Lower lobe of right lung (tissue), 2 donors: ENCODE data around the gene MYCBPAP. TPM values are rescaled to one million over a fixed set of nuclear protein-coding genes. Genes with fewer than 3 reads are reported as not detected.

ENCODE experiments used
- ATAC-seq, 2 donors: fragments of 200-7000 bp; cut with Tn5 transposase; one replicate each; pipeline ENCODE4 v1.9.1; 2020 to 2022; ENCODE audit warnings: mild to moderate bottlenecking in 2 of 2, moderate library complexity in 2 of 2
- DNase-seq: peaks from one replicate; pipeline ENCODE4 v3.0.0-alpha.2; 2020
- H3K27ac ChIP-seq: fragments of 200-600 bp; one replicate; pipeline ENCODE4 v1.8.0; 2022
- H3K27me3 ChIP-seq: fragments of 200-600 bp; one replicate; pipeline ENCODE4 v1.8.0; 2022; ENCODE audit warnings: low read depth
- H3K36me3 ChIP-seq: fragments of 200-600 bp; one replicate; pipeline ENCODE4 v1.8.0; 2022; ENCODE audit warnings: mild to moderate bottlenecking
- H3K4me1 ChIP-seq: fragments of 200-600 bp; one replicate; pipeline ENCODE4 v1.8.0; 2022
- H3K4me3 ChIP-seq: fragments of 200-600 bp; one replicate; pipeline ENCODE4 v1.8.0; 2022; ENCODE audit warnings: mild to moderate bottlenecking
- H3K9me3 ChIP-seq: fragments of 200-600 bp; one replicate; pipeline ENCODE4 v1.8.0; 2022
- CTCF ChIP-seq: fragments of 200-600 bp; IDR thresholded peaks from one replicate; pipeline ENCODE4 v1.8.0; 2022; ENCODE audit warnings: antibody characterized with exemption, mild to moderate bottlenecking
- intact Hi-C: fragments of 100-400 bp; cut with DNase I; formaldehyde crosslinking; loops from one replicate; pipeline ENCODE4 v1.11.0; 2022
- total RNA-seq: library from RNA; stranded (reverse); fragmentation: NEBNext Ultra II Directional; extraction: Animal tissue kit (Norgen Biotek cat#: 25700); gene quantifications from one replicate; pipeline ENCODE4 v1.2.1, GENCODE V29; 2021
- donor health status: DM: no; HTN: yes; CAD: no; lungs with severe emphysema.

The MYCBPAP gene
- total RNA-seq, 1 donor from 2014 or later, result 3.8 TPM

- peaks cover 29% of the 10 kb centered on the region for H3K4me1 ChIP-seq
- peak; percentile 75 for DNase-seq
- H3K27ac ChIP-seq, result no peak within 1 kb of the TSS
- H3K4me3 ChIP-seq, result peak within 1 kb of the TSS; percentile 23
- H3K9me3 ChIP-seq, result no peaks in the 10 kb centered on the region
- intact Hi-C loops, result no loop called here
- ATAC-seq, result peak; percentile 74 to 77
- peaks cover 46% of the 10 kb centered on the region for H3K27me3 ChIP-seq
- no peak for TF ChIP-seq CTCF
- H3K36me3 ChIP-seq, result no peaks in the 10 kb centered on the region
Observed at GRCh38 chr17:50532452-50533024, 24.3 kb downstream of the MYCBPAP start, which contains the start of gene EPN3. EPN3 (plus strand) TSS chr17:50532735; CDS start chr17:50536557, 3,822 bp downstream.

- no peak for TF ChIP-seq CTCF
- Histone ChIP-seq H3K27ac (no peak overlapping the region), H3K36me3 (no peaks in the 10 kb centered on the region), H3K27me3 (peaks cover 46% of the 10 kb centered on the region), H3K4me3 (no peak overlapping the region), H3K4me1 (peaks cover 29% of the 10 kb centered on the region), H3K9me3 (no peaks in the 10 kb centered on the region)
- DNase-seq (no peak), ATAC-seq (no peak)
- intact Hi-C loops, result no loop called here
Observed at GRCh38 chr17:50533185-50533584, 24.9 kb downstream of the MYCBPAP start.

- TF ChIP-seq CTCF, result no peak
- ATAC-seq, result peak; percentile 10 to 22
- peak; percentile 58 for DNase-seq
- no peak overlapping the region for H3K27ac ChIP-seq
- H3K27me3 ChIP-seq, result peaks cover 46% of the 10 kb centered on the region
- peaks cover 29% of the 10 kb centered on the region for H3K4me1 ChIP-seq
- H3K36me3 ChIP-seq, result no peaks in the 10 kb centered on the region
- peak overlapping the region; percentile 21 for H3K4me3 ChIP-seq
- intact Hi-C loops, result no loop called here
- H3K9me3 ChIP-seq, result no peaks in the 10 kb centered on the region
Observed at GRCh38 chr17:50533720-50534148, 25.5 kb downstream of the MYCBPAP start.

GRCh38 chr17:50534222-50534978, 26.2 kb downstream of the MYCBPAP start:
- ATAC-seq (peak; percentile 76 to 82), DNase-seq (peak; percentile 56)
- Histone ChIP-seq H3K36me3 (no peaks in the 10 kb centered on the region), H3K27ac (no peak overlapping the region), H3K4me3 (no peak overlapping the region), H3K27me3 (peaks cover 40% of the 10 kb centered on the region), H3K4me1 (peaks cover 29% of the 10 kb centered on the region), H3K9me3 (no peaks in the 10 kb centered on the region)
- TF ChIP-seq CTCF, result peak; percentile 34
- intact Hi-C loops, result no loop called here

GRCh38 chr17:50534979-50535326, 26.7 kb downstream of the MYCBPAP start:
- Histone ChIP-seq H3K9me3 (no peaks in the 10 kb centered on the region), H3K27ac (no peak overlapping the region), H3K4me3 (no peak overlapping the region), H3K27me3 (peaks cover 39% of the 10 kb centered on the region), H3K36me3 (no peaks in the 10 kb centered on the region), H3K4me1 (peaks cover 29% of the 10 kb centered on the region)
- ATAC-seq (no peak), DNase-seq (no peak)
- intact Hi-C loops, result no loop called here
- TF ChIP-seq CTCF, result no peak
